Panc1 (cell line): ENCODE measurements around the gene MAST4. TPM values are rescaled to one million over a fixed set of nuclear protein-coding genes. Genes with fewer than 3 reads are reported as not detected.

Experiments
- ATAC-seq: fragments of 200-7000 bp; cut with Tn5 transposase; 2 replicates; pipeline ENCODE4 v1.9.1; 2020; ENCODE audit warnings: mild to moderate bottlenecking, moderate library complexity
- BruUV-seq: library from RNA; stranded (reverse); fragments of 400-500 nt; replicated peaks from 2 replicates; lab custom pipeline; 2021; lab: Mats Ljungman, UMichigan
- CTCF ChIA-PET: fragments of 300-600 bp; sonication (Branson Sonifier 250); formaldehyde crosslinking; loops from one replicate; lab custom pipeline; 2022; ENCODE audit warnings: antibody characterized with exemption; lab: Charles Lee
- POLR2A ChIA-PET: fragments of 300-600 bp; sonication (Branson Sonifier 250); formaldehyde crosslinking; loops from one replicate; lab custom pipeline; 2022; ENCODE audit warnings: antibody characterized with exemption; lab: Charles Lee
- DNase-seq: peaks from one replicate; pipeline ENCODE4 v3.0.0-alpha.2; 2010; ENCODE audit warnings: low read depth, low spot score
- H3K27ac ChIP-seq: 2 replicates; pipeline ENCODE4 v1.5.1; 2011; ENCODE audit warnings: mild to moderate bottlenecking, low read length, inconsistent platforms
- H3K27me3 ChIP-seq: fragments of 200-500 bp; sonication (Bioruptor generic); 2 replicates; pipeline ENCODE4 v1.6.0; 2014; ENCODE audit warnings: low read length, inconsistent platforms; ENCODE audit not compliant: control insufficient read depth, insufficient read depth
- H3K36me3 ChIP-seq: fragments of 200-500 bp; sonication (Bioruptor generic); 2 replicates; pipeline ENCODE4 v1.5.1; 2014; ENCODE audit warnings: inconsistent platforms, mild to moderate bottlenecking, low read length, moderate library complexity; ENCODE audit not compliant: control insufficient read depth, insufficient read depth
- H3K4me1 ChIP-seq: 2 replicates; pipeline ENCODE4 v1.5.1; 2011; ENCODE audit warnings: inconsistent platforms, mild to moderate bottlenecking, low read length, moderate library complexity; ENCODE audit not compliant: control insufficient read depth, insufficient read depth
- H3K4me3 ChIP-seq, 2 experiments: 2 replicates each; pipeline ENCODE4 v1.5.1; 2011 to 2012; ENCODE audit warnings: low read depth in 2 of 2, low read length in 2 of 2, mild to moderate bottlenecking in 2 of 2, inconsistent platforms in 1 of 2, moderate library complexity in 1 of 2
- H3K9me3 ChIP-seq: fragments of 200-500 bp; sonication (Bioruptor generic); 2 replicates; pipeline ENCODE4 v1.5.1; 2014; ENCODE audit warnings: low read depth, mild to moderate bottlenecking, inconsistent platforms, low read length, moderate library complexity; ENCODE audit not compliant: control insufficient read depth, insufficient read depth
- POLR2AphosphoS5 ChIP-seq: IDR thresholded peaks from 2 replicates; pipeline ENCODE4 v1.6.1; 2012; ENCODE audit warnings: mild to moderate bottlenecking, low read depth, low read length, moderate library complexity
- REST ChIP-seq, 2 experiments: IDR thresholded peaks; 2 replicates each; pipeline ENCODE4 v1.6.1; 2011 to 2012; ENCODE audit warnings: low read depth in 2 of 2, control low read depth in 1 of 2, low read length in 1 of 2, mild to moderate bottlenecking in 1 of 2, moderate library complexity in 1 of 2; ENCODE audit not compliant: insufficient read depth in 1 of 2
- SIN3A ChIP-seq: IDR thresholded peaks from 2 replicates; pipeline ENCODE4 v1.6.1; 2012; ENCODE audit warnings: low read depth, mild to moderate bottlenecking, low read length, moderate library complexity, borderline replicate concordance; ENCODE audit not compliant: insufficient read depth
- TCF7L2 ChIP-seq: IDR thresholded peaks from 2 replicates; pipeline ENCODE4 v1.6.1; 2011; ENCODE audit warnings: mild to moderate bottlenecking, low read depth, low read length, inconsistent platforms
- in situ Hi-C: cut with HindIII; loops from 2 replicates; pipeline ENCODE4 v1.10.0; 2016; ENCODE audit warnings: low sequenced_read_pairs, low pct_unique_long_range_greater_than_20kb
- intact Hi-C: fragments of 100-400 bp; cut with micrococcal nuclease; formaldehyde crosslinking; loops from one replicate; pipeline ENCODE4 v1.10.0; 2022; ENCODE audit not compliant: unreplicated experiment
- total RNA-seq: library from RNA; stranded (reverse); gene quantifications from one replicate; pipeline ENCODE4 v1.2.1, GENCODE V29; 2021; ENCODE audit not compliant: unreplicated experiment
- TF ChIP-seq, protein P1 (sequence below): fragments of 450-650 bp; IDR thresholded peaks from 2 replicates; pipeline ENCODE4 v1.5.1; 2017; ENCODE audit warnings: mild to moderate bottlenecking

The MAST4 gene
- total RNA-seq, 1 experiment from 2014 or later: 1.8 TPM

- BruUV-seq: no TSS peak
- intact Hi-C loops (no loop called here), in situ Hi-C loops (no loop called here)
- Histone ChIP-seq H3K27me3 (no peaks in the 10 kb centered on the region), H3K9me3 (no peaks in the 10 kb centered on the region), H3K4me1 (no peaks in the 10 kb centered on the region), H3K4me3 (no peak overlapping the region), H3K27ac (no peak overlapping the region), H3K36me3 (no peaks in the 10 kb centered on the region)
- no peak for DNase-seq
- ChIA-PET POLR2A (no interaction called here), CTCF (no interaction called here)
- ATAC-seq: no peak
- no peak for TF ChIP-seq TCF7L2
- no peak for TF ChIP-seq SIN3A
- TF ChIP-seq POLR2AphosphoS5: no peak
- no peak for TF ChIP-seq REST (IDR thresholded peaks at IDR 0.05; ENCODE audit: insufficient read depth in 1 of 2, low read depth in 2 of 2, low read length in 1 of 2)
- TF ChIP-seq, protein P1, sequence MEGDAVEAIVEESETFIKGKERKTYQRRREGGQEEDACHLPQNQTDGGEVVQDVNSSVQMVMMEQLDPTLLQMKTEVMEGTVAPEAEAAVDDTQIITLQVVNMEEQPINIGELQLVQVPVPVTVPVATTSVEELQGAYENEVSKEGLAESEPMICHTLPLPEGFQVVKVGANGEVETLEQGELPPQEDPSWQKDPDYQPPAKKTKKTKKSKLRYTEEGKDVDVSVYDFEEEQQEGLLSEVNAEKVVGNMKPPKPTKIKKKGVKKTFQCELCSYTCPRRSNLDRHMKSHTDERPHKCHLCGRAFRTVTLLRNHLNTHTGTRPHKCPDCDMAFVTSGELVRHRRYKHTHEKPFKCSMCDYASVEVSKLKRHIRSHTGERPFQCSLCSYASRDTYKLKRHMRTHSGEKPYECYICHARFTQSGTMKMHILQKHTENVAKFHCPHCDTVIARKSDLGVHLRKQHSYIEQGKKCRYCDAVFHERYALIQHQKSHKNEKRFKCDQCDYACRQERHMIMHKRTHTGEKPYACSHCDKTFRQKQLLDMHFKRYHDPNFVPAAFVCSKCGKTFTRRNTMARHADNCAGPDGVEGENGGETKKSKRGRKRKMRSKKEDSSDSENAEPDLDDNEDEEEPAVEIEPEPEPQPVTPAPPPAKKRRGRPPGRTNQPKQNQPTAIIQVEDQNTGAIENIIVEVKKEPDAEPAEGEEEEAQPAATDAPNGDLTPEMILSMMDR: no peak
These were observed 565.6 kb downstream of the MAST4 start for GRCh38 chr5:67161767-67162166.

DNA sequence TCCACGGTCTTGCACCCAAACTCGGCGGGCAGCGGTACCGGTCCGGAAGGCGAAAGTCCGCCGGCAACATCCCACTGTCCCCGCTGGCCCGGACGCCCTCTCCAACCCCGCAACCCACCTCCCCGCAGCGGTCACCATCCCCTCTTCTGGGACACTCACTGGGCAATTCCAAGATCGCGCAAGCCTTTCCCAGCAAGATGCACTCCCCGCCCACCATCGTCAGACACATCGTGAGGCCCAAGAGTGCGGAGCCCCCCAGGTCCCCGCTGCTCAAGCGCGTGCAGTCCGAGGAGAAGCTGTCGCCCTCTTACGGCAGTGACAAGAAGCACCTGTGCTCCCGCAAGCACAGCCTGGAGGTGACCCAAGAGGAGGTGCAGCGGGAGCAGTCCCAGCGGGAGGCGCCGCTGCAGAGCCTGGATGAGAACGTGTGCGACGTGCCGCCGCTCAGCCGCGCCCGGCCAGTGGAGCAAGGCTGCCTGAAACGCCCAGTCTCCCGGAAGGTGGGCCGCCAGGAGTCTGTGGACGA lies 567.1 kb downstream of the MAST4 start:
- DNase-seq (no peak), ATAC-seq (no peak)
- Histone ChIP-seq H3K9me3 (no peaks in the 10 kb centered on the region), H3K27ac (no peak overlapping the region), H3K27me3 (no peaks in the 10 kb centered on the region), H3K36me3 (no peaks in the 10 kb centered on the region), H3K4me1 (no peaks in the 10 kb centered on the region), H3K4me3 (no peak overlapping the region)
- POLR2A ChIA-PET: interaction anchor here (0.6 kb wide), 1 partner anchor 1859 kb away, joined by 3 read pairs; no protein-coding TSS in a partner anchor
- BruUV-seq: no TSS peak
- intact Hi-C loops: no loop called here
- TF ChIP-seq TCF7L2 (no peak), POLR2AphosphoS5 (no peak), SIN3A (no peak), REST (IDR thresholded peaks at IDR 0.05; ENCODE audit: insufficient read depth in 1 of 2, low read depth in 2 of 2, low read length in 1 of 2) (no peak)
- TF ChIP-seq, protein P1: no peak
- CTCF ChIA-PET: no interaction called here
- in situ Hi-C loops: no loop called here
